HG03025 (cell line): ENCODE data around the gene IL22.

Experiments used
- ATAC-seq: cut with Tn5 transposase; IDR thresholded peaks from one replicate; pipeline ENCODE4 v1.9.1; 2021; ENCODE audit warnings: mild to moderate bottlenecking, moderate library complexity; ENCODE audit not compliant: unreplicated experiment, low FRiP score

IL22 gene

DNA sequence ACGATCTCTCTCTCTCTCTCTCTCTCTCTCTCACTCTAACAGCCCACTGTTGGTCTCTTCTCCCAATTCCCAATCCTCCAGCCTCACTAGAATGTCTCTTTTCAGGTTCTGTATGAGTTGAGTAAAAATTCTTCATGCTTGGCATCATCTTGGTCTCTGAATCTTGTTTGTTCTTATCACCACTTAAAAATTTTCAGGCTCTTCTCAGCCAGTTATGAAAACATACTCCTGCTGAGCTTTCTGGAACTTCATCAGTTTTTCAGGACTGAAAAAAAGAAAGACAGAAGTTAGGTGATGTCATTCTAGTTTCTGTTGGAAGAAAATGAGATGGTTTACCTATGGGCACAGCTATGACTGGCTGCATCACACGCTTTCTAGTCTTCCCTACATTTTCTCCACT lies 11.5 kb upstream of the IL22 start:
- no peak for ATAC-seq

DNA sequence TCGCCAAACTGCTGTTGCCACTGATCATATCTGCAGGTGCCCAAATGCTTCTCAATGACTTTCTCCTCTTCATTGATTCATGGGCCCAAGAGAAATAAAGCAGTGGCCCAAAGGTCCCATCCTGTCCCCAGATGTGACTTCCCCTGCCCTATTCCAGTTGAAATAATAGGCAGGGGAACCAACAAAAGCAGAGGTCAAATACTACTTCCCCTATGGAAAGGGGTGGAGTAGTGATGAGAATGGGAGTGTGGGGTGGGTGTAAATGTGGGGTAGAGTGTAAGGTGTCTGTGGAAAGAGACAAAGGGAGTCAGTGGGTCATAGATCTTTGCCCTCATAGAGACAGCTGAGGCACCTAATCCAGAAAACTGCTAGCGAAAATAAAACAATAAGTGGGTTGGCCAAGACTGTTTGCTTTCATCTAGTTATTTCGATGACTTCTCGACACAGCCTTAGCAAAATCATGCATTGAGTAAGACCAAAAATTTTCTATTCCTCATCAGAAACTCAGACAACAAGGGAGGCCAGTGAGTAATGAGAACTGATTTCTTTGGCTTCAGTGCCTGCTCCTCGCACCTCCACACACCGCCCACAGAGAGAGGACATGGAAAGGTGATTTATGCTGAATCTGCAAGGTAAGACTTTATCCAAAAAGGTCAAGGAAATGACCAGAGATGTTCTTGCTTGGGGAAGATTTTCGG lies 10.9 kb upstream of the IL22 start:
- no peak for ATAC-seq

GRCh38 chr12:68263366-68263765 lies 10.0 kb upstream of the IL22 start:
- no peak for ATAC-seq

DNA sequence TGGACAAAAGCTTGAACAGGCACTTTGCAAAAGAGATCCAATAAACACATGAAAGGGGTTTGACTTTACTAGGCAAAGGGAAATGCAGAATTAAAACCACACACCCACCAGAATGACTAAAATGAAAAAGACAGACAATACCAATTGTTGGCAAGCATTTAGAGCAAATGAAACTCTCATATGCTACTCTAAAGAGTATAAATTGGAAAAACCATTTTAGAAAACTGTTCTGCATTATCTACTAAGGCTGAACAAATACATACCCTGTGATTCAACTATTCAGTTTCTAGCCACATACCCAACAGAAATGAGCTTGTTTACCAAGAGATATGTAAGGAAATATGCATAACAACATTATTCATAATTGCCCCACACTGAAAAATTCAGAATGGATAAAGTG lies 8.5 kb upstream of the IL22 start:
- ATAC-seq = no peak

DNA sequence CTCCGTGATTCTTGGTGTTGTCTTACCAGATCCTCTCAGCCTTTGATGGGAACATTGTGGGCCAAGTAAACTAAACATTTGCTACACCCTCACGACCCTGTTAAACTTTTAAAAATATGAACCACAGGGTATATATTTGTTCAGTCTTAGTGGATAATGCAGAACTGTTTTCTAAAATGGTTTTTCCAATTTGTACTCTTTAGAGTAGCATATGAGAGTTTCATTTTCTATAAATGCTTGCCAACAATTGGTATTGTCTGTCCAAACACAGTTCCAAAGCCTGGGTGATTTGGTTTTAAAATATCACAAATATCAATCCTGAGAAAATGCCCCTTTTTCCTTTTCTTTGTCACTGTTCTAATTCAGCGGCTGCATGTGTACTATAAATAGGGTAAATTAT lies 6.7 kb upstream of the IL22 start:
- no peak for ATAC-seq

DNA sequence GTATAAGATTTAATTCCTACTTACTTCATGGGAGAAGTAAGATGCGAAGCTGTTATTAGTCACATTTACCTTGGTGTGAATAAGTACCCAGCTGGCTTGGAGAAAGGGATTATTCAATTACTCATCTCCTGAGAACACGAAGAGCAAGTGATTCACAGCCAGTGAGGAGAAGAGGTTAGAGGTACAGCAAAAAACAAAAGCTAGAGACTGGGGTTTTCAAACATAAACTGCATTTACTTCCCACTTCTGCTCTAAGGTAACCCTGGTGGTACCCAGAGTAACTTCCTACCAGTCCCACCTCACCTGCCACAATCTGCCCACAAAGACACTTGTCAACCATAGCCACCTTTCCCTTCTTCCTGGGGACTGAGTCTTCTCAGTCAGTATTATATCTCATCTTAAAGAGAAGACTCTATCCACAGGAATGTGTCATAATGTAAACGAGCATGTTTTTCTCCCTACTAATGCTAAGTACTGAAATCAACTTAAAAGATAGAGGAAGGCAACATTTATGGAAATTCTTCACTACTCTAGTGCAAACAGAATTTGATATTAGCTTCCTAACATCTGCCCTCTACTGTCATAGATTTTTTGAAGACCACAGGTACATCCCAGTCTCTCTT lies 6.0 kb upstream of the IL22 start:
- ATAC-seq = no peak

DNA sequence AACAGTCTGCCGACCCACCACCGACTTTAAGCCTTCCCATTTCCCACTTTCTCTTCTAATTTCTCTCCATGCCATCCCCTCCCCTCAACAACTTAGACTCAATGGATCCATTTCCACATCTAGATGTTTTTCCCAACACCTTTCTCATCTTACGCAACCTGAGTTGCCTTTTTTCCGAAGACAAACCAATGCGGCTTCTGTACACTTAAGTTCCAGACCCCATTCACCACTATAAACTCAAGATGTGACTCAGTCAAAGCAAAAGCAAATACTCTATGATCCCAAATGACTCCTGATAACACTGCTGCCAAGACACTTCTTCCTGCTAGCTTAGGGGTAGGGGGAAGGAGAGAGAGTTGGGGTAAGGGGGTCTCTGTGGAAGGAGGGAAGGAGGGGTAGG lies 1.3 kb downstream of the IL22 start:
- no peak for ATAC-seq

DNA sequence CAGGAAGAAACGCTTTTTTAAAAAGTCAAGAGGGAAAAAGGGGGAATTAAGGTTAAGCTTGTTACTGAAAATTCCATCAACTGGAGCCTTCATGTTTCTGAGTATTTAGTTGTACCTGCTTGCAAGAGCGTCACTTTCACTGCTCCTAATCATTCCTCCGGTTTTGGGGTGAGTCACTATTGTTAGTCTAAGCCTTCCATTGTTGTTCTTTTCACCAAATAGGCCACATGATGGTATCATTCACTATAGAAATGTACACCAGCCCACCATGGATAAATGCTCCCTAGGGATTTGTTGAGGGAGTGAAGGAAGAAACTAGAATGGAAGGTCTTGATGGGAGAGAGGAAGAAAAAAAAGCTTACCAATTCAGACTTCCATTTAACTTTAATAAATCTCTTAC lies 3.0 kb downstream of the IL22 start:
- ATAC-seq = no peak

DNA sequence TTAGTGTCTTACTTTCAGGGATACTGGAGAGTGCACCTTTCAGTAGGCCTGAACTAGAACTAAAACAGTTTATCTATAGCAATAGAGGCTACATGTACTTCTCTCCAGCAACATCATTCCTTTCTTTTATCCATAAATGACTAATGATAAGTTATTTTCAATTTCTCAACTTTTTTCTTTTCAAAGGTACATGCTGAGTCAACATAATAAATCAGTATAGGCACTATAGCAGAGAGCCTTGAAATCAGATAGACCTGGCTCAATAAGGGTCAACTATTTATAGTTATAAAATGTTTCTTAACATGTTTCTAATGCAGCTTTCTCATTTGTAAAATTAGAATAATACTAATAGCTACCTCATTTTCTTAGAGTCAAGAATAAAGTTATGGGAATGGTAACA lies 5.6 kb downstream of the IL22 start:
- no peak for ATAC-seq

- ATAC-seq = no peak
Observed at GRCh38 chr12:68246350-68246749, 7.1 kb downstream of the IL22 start.

DNA sequence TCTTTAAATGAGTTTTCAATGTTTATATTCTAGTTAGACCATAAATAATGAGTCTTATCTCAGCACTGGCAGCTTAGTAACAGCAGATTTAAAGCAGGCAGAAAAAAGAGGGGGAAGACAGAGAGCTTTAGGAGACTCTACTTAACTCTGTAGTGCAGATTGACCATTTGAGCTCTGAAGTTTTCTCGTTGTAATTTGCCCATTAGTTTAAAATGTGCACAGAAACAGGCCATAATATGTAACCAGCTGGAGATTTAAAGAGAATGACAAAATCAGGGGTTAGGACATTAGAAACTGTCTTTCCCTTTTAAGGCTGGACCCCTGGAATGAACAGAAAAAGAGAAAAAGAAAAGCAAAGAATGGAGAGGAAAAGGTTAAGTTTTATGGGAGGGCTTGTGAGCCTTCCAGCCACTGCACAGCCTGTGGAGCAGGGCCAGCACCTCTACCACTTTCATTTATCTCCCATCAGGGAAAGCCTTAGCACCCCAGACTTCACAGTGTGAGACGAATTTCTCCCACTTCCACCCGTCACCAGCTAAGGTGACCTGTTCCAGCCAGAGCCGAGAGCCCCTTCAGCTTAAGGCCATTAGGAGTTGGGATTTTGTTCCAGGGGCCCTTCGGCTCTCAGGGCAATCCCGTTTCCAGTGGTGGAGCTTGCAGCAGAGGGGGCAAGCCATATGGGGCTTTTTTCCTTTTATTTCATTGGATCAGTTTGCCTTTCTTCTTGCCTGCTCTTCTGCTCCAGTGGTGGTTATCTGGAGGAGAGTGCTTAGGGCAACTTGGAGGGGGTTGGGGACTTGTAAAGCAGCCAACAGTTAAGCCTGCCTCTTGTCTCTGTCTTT lies 8.0 kb downstream of the IL22 start:
- ATAC-seq = no peak

- no peak for ATAC-seq
Observed at GRCh38 chr12:68242777-68243176, 10.6 kb downstream of the IL22 start.

DNA sequence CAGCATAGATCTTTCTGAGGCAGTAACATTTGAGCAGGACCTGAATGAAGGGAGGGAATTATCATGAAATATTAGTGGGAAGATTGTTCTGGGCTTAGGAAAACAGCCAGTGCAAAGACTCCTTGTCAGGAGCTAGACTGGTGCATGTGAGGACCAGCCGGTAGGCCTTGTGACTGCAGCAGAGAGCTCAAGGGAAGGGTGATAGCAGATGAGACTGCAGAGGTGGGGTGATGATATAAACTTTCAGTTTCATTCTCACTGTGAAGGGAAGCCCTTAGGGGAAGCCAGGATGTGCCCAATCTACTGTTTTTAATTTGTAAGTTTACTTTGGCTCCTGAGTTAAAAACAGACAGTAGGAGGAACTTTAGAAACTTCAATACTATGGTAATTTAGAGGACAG lies 12.4 kb downstream of the IL22 start:
- ATAC-seq = peak; percentile 99

- ATAC-seq = no peak
Observed at GRCh38 chr12:68240079-68240478, 13.3 kb downstream of the IL22 start.

GRCh38 chr12:68239309-68239982 lies 14.0 kb downstream of the IL22 start:
- ATAC-seq = no peak

- no peak for ATAC-seq
Observed at GRCh38 chr12:68237619-68238018, 15.8 kb downstream of the IL22 start.

- ATAC-seq = no peak
Observed at GRCh38 chr12:68237078-68237477, 16.3 kb downstream of the IL22 start.

- no peak for ATAC-seq
Observed at GRCh38 chr12:68236421-68237059, 16.9 kb downstream of the IL22 start.

GRCh38 chr12:68235576-68235975 lies 17.8 kb downstream of the IL22 start:
- ATAC-seq = no peak

GRCh38 chr12:68234140-68234539 lies 19.3 kb downstream of the IL22 start:
- no peak for ATAC-seq

GRCh38 chr12:68233498-68233897 lies 19.9 kb downstream of the IL22 start:
- ATAC-seq = no peak
